A549 (cell line): ENCODE results near the gene ALCAM. TPM values are rescaled to one million over a fixed set of nuclear protein-coding genes. Genes with fewer than 3 reads are reported as not detected.

Source experiments
- ATAC-seq, 2 experiments: fragments of 200-7000 bp in 1 of 2; fragments of >200 bp in 1 of 2; cut with Nextera tagmentation in 1 of 2; cut with Tn5 transposase in 1 of 2; 3 replicates each; pipeline versions ENCODE4 v1.8.0 to v1.9.1; 2018 to 2020; ENCODE audit warnings: mild to moderate bottlenecking in 1 of 2, moderate library complexity in 1 of 2
- CTCF ChIA-PET: fragments of 300-600 bp; sonication (Branson Sonifier 250); formaldehyde crosslinking; extraction: SDS; loops from one replicate; lab custom pipeline; 2021; ENCODE audit warnings: antibody characterized with exemption, inconsistent platforms; lab: Yijun Ruan, JAX
- POLR2A ChIA-PET: fragments of 350-600 bp; formaldehyde crosslinking; extraction: SDS; loops from one replicate; lab custom pipeline; 2021; ENCODE audit warnings: antibody characterized with exemption, inconsistent platforms; lab: Yijun Ruan, JAX
- DNase-seq, 2 experiments: peaks; one replicate each; pipeline versions ENCODE4 v3.0.0 to v3.0.0-alpha.2; 2011 to 2016; ENCODE audit warnings: low read depth in 1 of 2, low spot score in 1 of 2
- FAIRE-seq: peaks from 2 replicates; lab custom pipeline; 2011; peaks lifted over from hg19 to GRCh38; lab: Jason Lieb, UNC
- H3K27ac ChIP-seq, 2 experiments: fragments of >200 bp; sonication (Bioruptor Twin); formaldehyde crosslinking; 3 replicates each; pipeline ENCODE4 v1.5.1; 2016 to 2017
- H3K4me1 ChIP-seq: fragments of >200 bp; sonication (Bioruptor Twin); formaldehyde crosslinking; 3 replicates; pipeline ENCODE4 v1.6.1; 2016
- H3K4me2 ChIP-seq: fragments of >200 bp; sonication (Bioruptor Twin); formaldehyde crosslinking; 3 replicates; pipeline ENCODE4 v1.6.1; 2016
- H3K4me3 ChIP-seq: fragments of >200 bp; sonication (Bioruptor Twin); formaldehyde crosslinking; 3 replicates; pipeline ENCODE4 v1.5.1; 2016
- H3K9me3 ChIP-seq: fragments of >200 bp; sonication (Bioruptor Twin); formaldehyde crosslinking; 3 replicates; pipeline ENCODE4 v1.6.1; 2016
- ATOH8 ChIP-seq: fragments of 250-450 bp; sonication (Bioruptor Pico); IDR thresholded peaks from 2 replicates; pipeline ENCODE4 v1.5.0; 2020; ENCODE audit warnings: low read depth, mild to moderate bottlenecking, moderate library complexity
- CBX2 ChIP-seq: fragments of 200-600 bp; sonication (generic); IDR thresholded peaks from 2 replicates; pipeline ENCODE4 v1.6.1; 2016; ENCODE audit warnings: low read depth, mild to moderate bottlenecking, borderline replicate concordance
- CHD2 ChIP-seq: fragments of 150-350 bp; IDR thresholded peaks from 2 replicates; pipeline ENCODE4 v1.6.1; 2014; ENCODE audit warnings: low read length; ENCODE audit not compliant: partially characterized antibody
- CHD4 ChIP-seq: fragments of 200-600 bp; sonication (generic); IDR thresholded peaks from 2 replicates; pipeline ENCODE4 v1.6.1; 2016; ENCODE audit warnings: antibody characterized with exemption, mild to moderate bottlenecking, borderline replicate concordance
- EHF ChIP-seq: fragments of 250-450 bp; sonication (Bioruptor Pico); IDR thresholded peaks from 2 replicates; pipeline ENCODE4 v1.5.0; 2020; ENCODE audit warnings: mild to moderate bottlenecking
- EP300 ChIP-seq, 2 experiments: fragments of >200 bp; sonication (Bioruptor Twin); formaldehyde crosslinking; IDR thresholded peaks; 2 replicates in 1 of 2; 3 replicates in 1 of 2; pipeline ENCODE4 v1.6.1; 2016 to 2017
- ESRRA ChIP-seq: fragments of 150-350 bp; IDR thresholded peaks from 2 replicates; pipeline ENCODE4 v1.6.1; 2014; ENCODE audit warnings: mild to moderate bottlenecking, low read length, borderline replicate concordance
- HDAC2 ChIP-seq: fragments of 200-600 bp; sonication (generic); IDR thresholded peaks from 2 replicates; pipeline ENCODE4 v1.6.1; 2016
- HOXB5 ChIP-seq: fragments of 250-450 bp; sonication (Bioruptor Pico); IDR thresholded peaks from 2 replicates; pipeline ENCODE4 v1.5.0; 2020; ENCODE audit warnings: mild to moderate bottlenecking, moderate library complexity
- JUNB ChIP-seq: fragments of >200 bp; sonication (Bioruptor Twin); formaldehyde crosslinking; IDR thresholded peaks from 2 replicates; pipeline ENCODE4 v1.6.1; 2016
- MAX ChIP-seq: IDR thresholded peaks from 2 replicates; pipeline ENCODE4 v1.6.1; 2012
- MAZ ChIP-seq: fragments of 150-350 bp; IDR thresholded peaks from 2 replicates; pipeline ENCODE4 v1.6.1; 2014; ENCODE audit warnings: antibody characterized with exemption, low read depth, low read length, borderline replicate concordance
- MYC ChIP-seq: IDR thresholded peaks from 2 replicates; pipeline ENCODE4 v1.6.1; 2012; ENCODE audit warnings: mild to moderate bottlenecking, inconsistent platforms, low read length, improper control_type of control experiment, borderline replicate concordance
- RAD21 ChIP-seq, 2 experiments: fragments of >200 bp in 1 of 2; sonication (Bioruptor Twin) in 1 of 2; formaldehyde crosslinking in 1 of 2; IDR thresholded peaks in 1 of 2; conservative IDR thresholded peaks in 1 of 2; 2 replicates in 1 of 2; 3 replicates in 1 of 2; pipeline ENCODE4 v1.6.1; 2012 to 2018; ENCODE audit warnings: inconsistent platforms in 1 of 2
- RARB ChIP-seq: fragments of 250-450 bp; sonication (Bioruptor Pico); IDR thresholded peaks from 2 replicates; pipeline ENCODE4 v1.8.0; 2021; ENCODE audit warnings: mild to moderate bottlenecking, moderate library complexity
- RCOR1 ChIP-seq: fragments of 150-350 bp; IDR thresholded peaks from 2 replicates; pipeline ENCODE4 v1.6.1; 2014; ENCODE audit warnings: antibody characterized with exemption, low read length, low read depth
- RFX5 ChIP-seq: fragments of 450-650 bp; IDR thresholded peaks from 2 replicates; pipeline ENCODE4 v1.7.1; 2014; ENCODE audit warnings: antibody characterized with exemption, mild to moderate bottlenecking, moderate library complexity
- SMC3 ChIP-seq: fragments of >200 bp; sonication (Bioruptor Twin); formaldehyde crosslinking; IDR thresholded peaks from 3 replicates; pipeline ENCODE4 v1.6.1; 2018; ENCODE audit warnings: inconsistent platforms
- SREBF2 ChIP-seq: fragments of 450-650 bp; IDR thresholded peaks from 2 replicates; pipeline ENCODE4 v1.6.1; 2014; ENCODE audit warnings: mild to moderate bottlenecking, moderate library complexity
- USF2 ChIP-seq: fragments of 450-650 bp; IDR thresholded peaks from 2 replicates; pipeline ENCODE4 v1.6.1; 2014; ENCODE audit warnings: antibody characterized with exemption
- ZFP36 ChIP-seq: fragments of 450-650 bp; IDR thresholded peaks from 2 replicates; pipeline ENCODE4 v1.6.1; 2014; ENCODE audit warnings: borderline replicate concordance; ENCODE audit not compliant: partially characterized antibody
- ZNF302 ChIP-seq: fragments of 250-450 bp; sonication (Bioruptor Pico); IDR thresholded peaks from 2 replicates; pipeline ENCODE4 v1.9.0; 2021; ENCODE audit warnings: inconsistent platforms, mild to moderate bottlenecking, moderate library complexity
- WGBS: methylation state at CpG from one replicate; pipeline ENCODE4 v1.1.6; 2017; ENCODE audit errors: missing lambda C conversion rate; 5-methylcytosine and 5-hydroxymethylcytosine counted together
- polyA plus RNA-seq, 4 experiments: library from polyadenylated mRNA; depleted of rRNA in 3 of 4; stranded (reverse); fragments of >200 nt; fragmentation: RNase III in 1 of 4; extraction: RNeasy Plus Mini Kit Qiagen cat#74134 plus additional on column Dnase treatment in 1 of 4; gene quantifications; 2 replicates in 3 of 4; 3 replicates in 1 of 4; pipeline ENCODE4 v1.2.3, GENCODE V29; 2011 to 2017
- TF ChIP-seq, protein P1 (sequence below): fragments of >200 bp; sonication (Bioruptor Twin); formaldehyde crosslinking; IDR thresholded peaks from 2 replicates; pipeline ENCODE4 v1.6.1; 2016
- TF ChIP-seq, protein P2 (sequence below): fragments of 250-450 bp; sonication (Bioruptor Pico); IDR thresholded peaks from 2 replicates; pipeline ENCODE4 v1.5.0; 2021; ENCODE audit warnings: mild to moderate bottlenecking, moderate library complexity, borderline replicate concordance
- TF ChIP-seq, protein P3 (sequence below): IDR thresholded peaks from 2 replicates; pipeline ENCODE4 v1.6.1; 2012; ENCODE audit warnings: low read depth, borderline replicate concordance

The ALCAM gene
- polyA plus RNA-seq, 2 of the 4 experiments (the other 2 are of a cell fraction): 57.1 to 145 TPM

DNA sequence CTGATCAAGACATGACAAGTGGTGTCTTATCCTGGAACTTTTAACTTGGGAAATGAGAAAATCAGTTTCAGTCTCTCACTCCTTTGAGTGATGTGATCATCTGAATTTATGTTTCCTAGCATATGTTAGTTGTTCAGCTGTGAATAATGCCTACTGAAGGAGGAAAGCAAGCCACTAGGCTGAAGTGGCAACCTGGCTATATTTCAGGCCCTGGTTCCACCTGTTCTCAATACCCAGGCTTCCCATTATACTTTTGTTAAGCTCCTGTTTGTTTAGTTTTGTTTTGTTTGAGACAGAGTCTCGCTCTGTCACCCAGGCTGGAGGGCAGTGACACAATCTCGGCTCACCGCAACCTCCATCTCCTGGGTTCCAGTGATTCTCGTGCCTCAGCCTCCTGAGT, 243.8 kb downstream of the ALCAM start:
- Histone ChIP-seq H3K4me1 (no peaks in the 10 kb centered on the region), H3K4me2 (no peak overlapping the region), H3K9me3 (no peaks in the 10 kb centered on the region), H3K27ac (no peak overlapping the region), H3K4me3 (no peak overlapping the region)
- TF ChIP-seq, protein P1, sequence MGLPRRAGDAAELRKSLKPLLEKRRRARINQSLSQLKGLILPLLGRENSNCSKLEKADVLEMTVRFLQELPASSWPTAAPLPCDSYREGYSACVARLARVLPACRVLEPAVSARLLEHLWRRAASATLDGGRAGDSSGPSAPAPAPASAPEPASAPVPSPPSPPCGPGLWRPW: no peak
- TF ChIP-seq, protein P2, sequence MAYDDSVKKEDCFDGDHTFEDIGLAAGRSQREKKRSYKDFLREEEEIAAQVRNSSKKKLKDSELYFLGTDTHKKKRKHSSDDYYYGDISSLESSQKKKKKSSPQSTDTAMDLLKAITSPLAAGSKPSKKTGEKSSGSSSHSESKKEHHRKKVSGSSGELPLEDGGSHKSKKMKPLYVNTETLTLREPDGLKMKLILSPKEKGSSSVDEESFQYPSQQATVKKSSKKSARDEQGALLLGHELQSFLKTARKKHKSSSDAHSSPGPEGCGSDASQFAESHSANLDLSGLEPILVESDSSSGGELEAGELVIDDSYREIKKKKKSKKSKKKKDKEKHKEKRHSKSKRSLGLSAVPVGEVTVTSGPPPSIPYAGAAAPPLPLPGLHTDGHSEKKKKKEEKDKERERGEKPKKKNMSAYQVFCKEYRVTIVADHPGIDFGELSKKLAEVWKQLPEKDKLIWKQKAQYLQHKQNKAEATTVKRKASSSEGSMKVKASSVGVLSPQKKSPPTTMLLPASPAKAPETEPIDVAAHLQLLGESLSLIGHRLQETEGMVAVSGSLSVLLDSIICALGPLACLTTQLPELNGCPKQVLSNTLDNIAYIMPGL (CRISPR knock-in tag): no peak
- TF ChIP-seq ZFP36 (no peak), MYC (no peak), CBX2 (no peak), CHD4 (no peak)
- 78% methylated on average over 4 of the region's 4 CpGs for WGBS
- FAIRE-seq (no peak), ATAC-seq (no peak), DNase-seq (no peak)
- ChIA-PET CTCF (no interaction called here), POLR2A (no interaction called here)

GRCh38 chr3:105611304-105612192, 244.8 kb downstream of the ALCAM start:
- no peak for ATAC-seq
- H3K4me3 ChIP-seq: no peak overlapping the region
- TF ChIP-seq, protein P3, sequence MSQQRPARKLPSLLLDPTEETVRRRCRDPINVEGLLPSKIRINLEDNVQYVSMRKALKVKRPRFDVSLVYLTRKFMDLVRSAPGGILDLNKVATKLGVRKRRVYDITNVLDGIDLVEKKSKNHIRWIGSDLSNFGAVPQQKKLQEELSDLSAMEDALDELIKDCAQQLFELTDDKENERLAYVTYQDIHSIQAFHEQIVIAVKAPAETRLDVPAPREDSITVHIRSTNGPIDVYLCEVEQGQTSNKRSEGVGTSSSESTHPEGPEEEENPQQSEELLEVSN: no peak
- TF ChIP-seq, protein P1: no peak
- TF ChIP-seq RARB (CRISPR knock-in tag) (no peak), ATOH8 (CRISPR knock-in tag) (no peak), RAD21 (conservative IDR thresholded peaks at IDR 0.05 in 1 of 2, IDR thresholded peaks at IDR 0.05 in 1 of 2) (no peak), HDAC2 (no peak), CHD4 (no peak)
- TF ChIP-seq, all 56 proteins: peak for 0
- Histone ChIP-seq H3K9me3 (no peaks in the 10 kb centered on the region), H3K27ac (no peak overlapping the region), H3K4me2 (no peak overlapping the region), H3K4me1 (no peaks in the 10 kb centered on the region)
- CTCF ChIA-PET: no interaction called here
- DNase-seq (no peak), FAIRE-seq (no peak)
- POLR2A ChIA-PET: no interaction called here
- WGBS: 77% methylated on average over 5 of the region's 5 CpGs

DNA sequence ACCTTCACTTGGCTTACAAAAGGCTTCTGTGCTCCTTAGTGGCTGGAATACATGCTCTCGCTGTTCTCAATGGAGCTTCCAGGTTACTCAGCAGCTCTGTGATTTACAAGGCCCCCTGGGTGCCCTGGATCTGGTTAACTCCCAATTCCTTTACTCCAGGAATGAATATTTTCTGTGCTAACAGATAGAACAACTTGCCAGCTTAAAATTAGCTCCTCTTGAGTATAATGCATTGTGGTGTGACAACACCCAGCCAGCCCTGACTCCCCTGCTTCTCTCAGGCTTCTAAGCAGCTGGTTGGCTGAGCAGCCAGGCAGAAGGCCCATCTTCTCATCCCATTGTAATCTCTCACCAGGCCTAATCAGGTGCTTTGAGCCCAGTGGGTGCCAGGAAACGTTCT, 246.4 kb downstream of the ALCAM start:
- no peak for ATAC-seq
- TF ChIP-seq, protein P3: no peak
- no peak for TF ChIP-seq RFX5
- TF ChIP-seq ATOH8 (CRISPR knock-in tag): no peak
- TF ChIP-seq ZNF302: no peak
- no peak for TF ChIP-seq EP300 (IDR thresholded peaks at IDR 0.05)
- no peak for TF ChIP-seq RAD21 (conservative IDR thresholded peaks at IDR 0.05 in 1 of 2, IDR thresholded peaks at IDR 0.05 in 1 of 2)
- no peak for TF ChIP-seq SREBF2
- no peak for TF ChIP-seq USF2
- no peak for TF ChIP-seq JUNB
- no peak for TF ChIP-seq CHD2
- no peak for TF ChIP-seq SMC3
- no peak for TF ChIP-seq MAX
- no peak for TF ChIP-seq EHF (CRISPR knock-in tag)
- TF ChIP-seq RCOR1: no peak
- no peak for TF ChIP-seq ESRRA
- no peak for TF ChIP-seq HOXB5 (CRISPR knock-in tag)
- TF ChIP-seq MAZ: no peak
- TF ChIP-seq RARB (CRISPR knock-in tag): no peak
- Histone ChIP-seq H3K4me1 (no peaks in the 10 kb centered on the region), H3K4me2 (no peak overlapping the region), H3K4me3 (no peak overlapping the region), H3K9me3 (no peaks in the 10 kb centered on the region), H3K27ac (no peak overlapping the region)
- no peak for FAIRE-seq
- no peak for DNase-seq
- ChIA-PET CTCF (no interaction called here), POLR2A (no interaction called here)
- 31% methylated on average over 2 of the region's 2 CpGs for WGBS
